HCT116 (cell line): Measurements from ENCODE around the gene ATRAID. TPM values are rescaled to one million over a fixed set of nuclear protein-coding genes. Genes with fewer than 3 reads are reported as not detected.

Experiments
- ATAC-seq: fragments of 200-7000 bp; cut with Tn5 transposase; 2 replicates; pipeline ENCODE4 v1.9.1; 2020; ENCODE audit warnings: mild to moderate bottlenecking, moderate library complexity
- BruUV-seq: library from RNA; stranded (reverse); fragments of 400-500 nt; replicated peaks from 2 replicates; lab custom pipeline; 2021; lab: Mats Ljungman, UMichigan
- CTCF ChIA-PET: fragments of 300-600 bp; sonication (Branson Sonifier 250); formaldehyde crosslinking; loops from one replicate; lab custom pipeline; 2021; ENCODE audit warnings: antibody characterized with exemption; lab: Charles Lee
- POLR2A ChIA-PET: fragments of 300-600, 350-600 bp; sonication (Branson Sonifier 250); formaldehyde crosslinking; loops from one replicate; lab custom pipeline; 2021; ENCODE audit warnings: antibody characterized with exemption; lab: Charles Lee
- RAD21 ChIA-PET, 2 experiments: fragments of 300-600 bp; sonication (Branson Sonifier 250); formaldehyde crosslinking; loops; one replicate each; lab custom pipeline; 2023; ENCODE audit warnings: low total read pairs in 2 of 2; ENCODE audit not compliant: uncharacterized antibody in 2 of 2, unreplicated experiment in 2 of 2, low non-redundant PET in 1 of 2; lab: Charles Lee
- DNase-seq: peaks from one replicate; pipeline ENCODE4 v3.0.0-alpha.2; 2010; ENCODE audit warnings: low read depth, low spot score
- H2AFZ ChIP-seq: fragments of 200-600 bp; shearing (Covaris generic), sonication (generic); 2 replicates; pipeline ENCODE4 v1.6.1; 2017; ENCODE audit warnings: low read depth, mixed run types, mixed read lengths, antibody characterized with exemption, low read length; ENCODE audit not compliant: poor library complexity, severe bottlenecking
- H3K27ac ChIP-seq: 2 replicates; pipeline ENCODE4 v1.5.1; 2012; ENCODE audit warnings: low read depth, low read length
- H3K27me3 ChIP-seq: fragments of 200-600 bp; sonication (generic); 2 replicates; pipeline ENCODE4 v1.6.1; 2016; ENCODE audit warnings: mixed run types, low read length, mixed read lengths; ENCODE audit not compliant: insufficient read depth
- H3K36me3 ChIP-seq, 2 experiments: fragments of 200-500 bp in 1 of 2; fragments of 200-600 bp in 1 of 2; sonication (Bioruptor generic) in 1 of 2; sonication (generic) in 1 of 2; 2 replicates each; pipeline versions ENCODE4 v1.5.1 to v1.6.1; 2014 to 2016; ENCODE audit warnings: low read length in 2 of 2, inconsistent platforms in 1 of 2, mixed read lengths in 1 of 2, mixed run types in 1 of 2; ENCODE audit not compliant: insufficient read depth in 2 of 2, control insufficient read depth in 1 of 2
- H3K4me1 ChIP-seq, 2 experiments: fragments of 200-600 bp in 1 of 2; sonication (generic) in 1 of 2; 2 replicates each; pipeline versions ENCODE4 v1.5.1 to v1.6.1; 2012 to 2017; ENCODE audit warnings: low read length in 2 of 2, inconsistent platforms in 1 of 2, mild to moderate bottlenecking in 1 of 2, mixed read lengths in 1 of 2, mixed run types in 1 of 2, moderate library complexity in 1 of 2; ENCODE audit not compliant: insufficient read depth in 2 of 2, control insufficient read depth in 1 of 2
- H3K4me2 ChIP-seq: fragments of 200-600 bp; sonication (generic); 2 replicates; pipeline ENCODE4 v1.6.1; 2017; ENCODE audit warnings: mixed run types, low read length, mixed read lengths
- H3K4me3 ChIP-seq, 2 experiments: fragments of 200-600 bp in 1 of 2; sonication (generic) in 1 of 2; replicated peaks in 1 of 2; 2 replicates each; pipeline ENCODE4 v1.5.1; 2011 to 2016; ENCODE audit warnings: low read length in 2 of 2, control low read depth in 1 of 2, low read depth in 1 of 2, mild to moderate bottlenecking in 1 of 2, mixed read lengths in 1 of 2, mixed run types in 1 of 2
- H3K79me2 ChIP-seq: fragments of 200-600 bp; sonication (generic); 2 replicates; pipeline ENCODE4 v1.6.1; 2017; ENCODE audit warnings: mild to moderate bottlenecking, mixed run types, low read length, moderate library complexity, mixed read lengths; ENCODE audit not compliant: insufficient read depth
- H3K9ac ChIP-seq: fragments of 200-600 bp; sonication (generic); 2 replicates; pipeline ENCODE4 v1.6.1; 2016; ENCODE audit warnings: low read length, mixed read lengths
- H3K9me2 ChIP-seq: fragments of 200-600 bp; sonication (generic), shearing (Covaris generic); 2 replicates; pipeline ENCODE4 v1.6.1; 2017; ENCODE audit warnings: mixed run types, mild to moderate bottlenecking, moderate library complexity; ENCODE audit not compliant: insufficient read depth
- H3K9me3 ChIP-seq, 2 experiments: fragments of 200-500 bp in 1 of 2; fragments of 200-600 bp in 1 of 2; sonication (Bioruptor generic) in 1 of 2; sonication (generic) in 1 of 2; 2 replicates each; pipeline ENCODE4 v1.6.1; 2014 to 2017; ENCODE audit warnings: low read length in 2 of 2, mixed read lengths in 2 of 2, inconsistent platforms in 1 of 2, low read depth in 1 of 2, mild to moderate bottlenecking in 1 of 2, mixed run types in 1 of 2, moderate library complexity in 1 of 2; ENCODE audit not compliant: control insufficient read depth in 1 of 2, insufficient read depth in 1 of 2
- H4K20me1 ChIP-seq: fragments of 200-600 bp; sonication (generic), shearing (Covaris generic); 2 replicates; pipeline ENCODE4 v1.6.1; 2017; ENCODE audit warnings: mixed run types, mild to moderate bottlenecking, moderate library complexity; ENCODE audit not compliant: insufficient read depth
- CBX3 ChIP-seq: IDR thresholded peaks from 2 replicates; pipeline ENCODE4 v1.6.1; 2012; ENCODE audit warnings: low read depth
- CEBPB ChIP-seq: IDR thresholded peaks from 2 replicates; pipeline ENCODE4 v1.6.1; 2012; ENCODE audit warnings: low read depth
- EGR1 ChIP-seq: IDR thresholded peaks from 2 replicates; pipeline ENCODE4 v1.6.1; 2012; ENCODE audit warnings: low read depth
- ELF1 ChIP-seq: IDR thresholded peaks from 2 replicates; pipeline ENCODE4 v1.6.1; 2012; ENCODE audit warnings: low read depth, borderline replicate concordance
- EZH2 ChIP-seq: fragments of 200-600 bp; sonication (generic); IDR thresholded peaks from 2 replicates; pipeline ENCODE4 v1.6.1; 2017; ENCODE audit warnings: antibody characterized with exemption, mixed run types
- MAX ChIP-seq: IDR thresholded peaks from 2 replicates; pipeline ENCODE4 v1.6.1; 2012
- POLR2AphosphoS5 ChIP-seq: IDR thresholded peaks from 2 replicates; pipeline ENCODE4 v1.6.1; 2011; ENCODE audit warnings: mild to moderate bottlenecking, low read depth, low read length, moderate library complexity
- RAD21 ChIP-seq: IDR thresholded peaks from 2 replicates; pipeline ENCODE4 v1.6.1; 2012; ENCODE audit warnings: low read depth, mild to moderate bottlenecking
- TCF7L2 ChIP-seq: IDR thresholded peaks from 2 replicates; pipeline ENCODE4 v1.7.0; 2011; ENCODE audit warnings: borderline replicate concordance, inconsistent platforms; ENCODE audit not compliant: insufficient read depth, insufficient read length; ENCODE audit errors: extremely low read depth
- YY1 ChIP-seq: IDR thresholded peaks from 2 replicates; pipeline ENCODE4 v1.6.1; 2011; ENCODE audit warnings: low read length, low read depth, moderate library complexity, mild to moderate bottlenecking; ENCODE audit not compliant: insufficient replicate concordance; ENCODE audit errors: extremely low read depth
- ZBTB33 ChIP-seq: IDR thresholded peaks from 2 replicates; pipeline ENCODE4 v1.6.1; 2011; ENCODE audit warnings: mild to moderate bottlenecking, low read length, moderate library complexity; ENCODE audit not compliant: insufficient replicate concordance; ENCODE audit errors: extremely low read depth
- ZFX ChIP-seq: fragments of 450-650 bp; IDR thresholded peaks from 2 replicates; pipeline ENCODE4 v1.6.1; 2017
- intact Hi-C: fragments of 100-400 bp; cut with micrococcal nuclease; formaldehyde crosslinking; loops from 2 replicates; pipeline ENCODE4 v1.10.0; 2022
- total RNA-seq: library from RNA; stranded (reverse); gene quantifications from one replicate; pipeline ENCODE4 v1.2.1, GENCODE V29; 2021; ENCODE audit not compliant: unreplicated experiment
- TF ChIP-seq, protein P1 (sequence below), 3 experiments: fragments of 200-600 bp in 1 of 3; sonication (generic) in 1 of 3; IDR thresholded peaks in 2 of 3; conservative IDR thresholded peaks in 1 of 3; 2 replicates each; pipeline ENCODE4 v1.5.1; 2012 to 2017; ENCODE audit warnings: low read depth in 2 of 3, low read length in 2 of 3, antibody characterized with exemption in 1 of 3, borderline replicate concordance in 1 of 3, control low read depth in 1 of 3, mild to moderate bottlenecking in 1 of 3, mixed read lengths in 1 of 3, mixed run types in 1 of 3, moderate library complexity in 1 of 3; ENCODE audit not compliant: insufficient read depth in 1 of 3

The ATRAID gene
- total RNA-seq, 1 experiment from 2014 or later = 93.6 TPM

DNA sequence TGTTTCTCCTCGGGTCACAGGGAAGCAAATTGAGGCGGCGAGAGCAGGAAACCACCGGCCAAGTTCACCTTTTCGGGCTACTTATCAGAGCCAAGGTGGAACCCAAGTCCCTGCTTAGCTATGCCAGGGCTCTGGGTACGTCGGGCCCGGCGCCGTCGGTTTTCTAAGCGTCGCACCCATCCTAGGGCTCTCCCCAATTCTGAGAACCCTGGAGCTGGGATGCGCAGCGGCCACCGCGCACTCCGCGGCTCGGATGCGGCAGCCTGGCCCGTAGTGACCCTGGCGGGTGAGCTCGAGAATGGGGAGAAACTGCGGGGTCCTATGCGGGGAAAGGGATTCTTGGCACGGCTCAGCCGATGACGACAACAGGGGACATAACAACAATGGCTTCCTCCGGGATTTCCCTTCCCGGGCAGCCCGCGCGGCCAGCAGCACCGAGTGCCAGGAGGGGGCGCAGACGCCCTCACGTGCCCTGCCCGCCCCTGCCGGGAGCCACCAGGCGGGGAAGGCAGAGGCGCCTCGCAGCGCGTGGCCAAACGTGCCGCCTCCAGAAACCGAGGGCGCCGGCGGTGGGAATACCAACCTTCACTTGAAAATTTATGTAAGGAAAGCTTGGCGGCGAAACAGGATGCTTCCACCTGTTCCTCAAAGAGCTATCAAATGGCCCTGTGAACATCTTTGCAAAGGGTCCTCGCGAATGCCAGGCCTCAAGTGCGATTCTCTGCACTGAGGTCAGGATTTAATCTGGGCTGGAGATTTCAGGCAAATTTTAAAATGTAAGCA is 53.1 kb downstream of the ATRAID start:
- Histone ChIP-seq H4K20me1 (no peaks in the 10 kb centered on the region), H3K4me1 (peaks cover 19 to 37% of the 10 kb centered on the region in 2 experiments), H3K9me3 (no peaks in the 10 kb centered on the region), H3K27ac (peak overlapping the region; percentile 45; the same call in 1 of the 2 replicates), H3K79me2 (peaks cover 8% of the 10 kb centered on the region; the same call in 1 of the 2 replicates), H2AFZ (peak overlapping the region; percentile 77), H3K9me2 (no peaks in the 10 kb centered on the region), H3K4me2 (peak overlapping the region; percentile 99), H3K36me3 (no peaks in the 10 kb centered on the region), H3K9ac (peak overlapping the region; percentile 63), H3K27me3 (peaks cover 13% of the 10 kb centered on the region; the same call in 1 of the 2 replicates), H3K4me3 (peak overlapping the region; percentile 52 to 84)
- DNase-seq (peak; percentile 54), ATAC-seq (peak; percentile 69)
- ChIA-PET RAD21 (interaction anchor here in 1 of 2 experiments (0.9 kb wide), 1 partner anchor 15 kb away, joined by 3 read pairs; no protein-coding TSS in a partner anchor), CTCF (interaction anchor here (0.7 to 4.0 kb wide), 7 partner anchors 11 to 178 kb away, joined by 3 to 22 read pairs (median 5); partner anchors contain the start of genes DNAJC5G and KHK), POLR2A (interaction anchor here (0.7 to 1.7 kb wide), 5 partner anchors 14 to 184 kb away, joined by 3 to 4 read pairs (median 3); partner anchors contain the start of gene PREB)
- intact Hi-C loops = loop anchor here (5.0 kb wide), 2 partner anchors 37 to 57 kb away; partner anchors contain the start of gene MPV17
- TF ChIP-seq RAD21 (no peak; the same call in 1 of the 2 replicates), EZH2 (no peak), CEBPB (no peak), CBX3 (peak; percentile 95), POLR2AphosphoS5 (peak; percentile 56; the same call in 1 of the 2 replicates), ELF1 (no peak), YY1 (peak; percentile 85), EGR1 (peak; percentile 50), TCF7L2 (peak; percentile 11), MAX (peak; percentile 100), ZFX (peak; percentile 40; the same call in 1 of the 2 replicates), ZBTB33 (peak; percentile 46)
- TF ChIP-seq, protein P1, sequence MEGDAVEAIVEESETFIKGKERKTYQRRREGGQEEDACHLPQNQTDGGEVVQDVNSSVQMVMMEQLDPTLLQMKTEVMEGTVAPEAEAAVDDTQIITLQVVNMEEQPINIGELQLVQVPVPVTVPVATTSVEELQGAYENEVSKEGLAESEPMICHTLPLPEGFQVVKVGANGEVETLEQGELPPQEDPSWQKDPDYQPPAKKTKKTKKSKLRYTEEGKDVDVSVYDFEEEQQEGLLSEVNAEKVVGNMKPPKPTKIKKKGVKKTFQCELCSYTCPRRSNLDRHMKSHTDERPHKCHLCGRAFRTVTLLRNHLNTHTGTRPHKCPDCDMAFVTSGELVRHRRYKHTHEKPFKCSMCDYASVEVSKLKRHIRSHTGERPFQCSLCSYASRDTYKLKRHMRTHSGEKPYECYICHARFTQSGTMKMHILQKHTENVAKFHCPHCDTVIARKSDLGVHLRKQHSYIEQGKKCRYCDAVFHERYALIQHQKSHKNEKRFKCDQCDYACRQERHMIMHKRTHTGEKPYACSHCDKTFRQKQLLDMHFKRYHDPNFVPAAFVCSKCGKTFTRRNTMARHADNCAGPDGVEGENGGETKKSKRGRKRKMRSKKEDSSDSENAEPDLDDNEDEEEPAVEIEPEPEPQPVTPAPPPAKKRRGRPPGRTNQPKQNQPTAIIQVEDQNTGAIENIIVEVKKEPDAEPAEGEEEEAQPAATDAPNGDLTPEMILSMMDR (IDR thresholded peaks at IDR 0.05 in 2 of 3, conservative IDR thresholded peaks at IDR 0.05 in 1 of 3; ENCODE audit: borderline replicate concordance in 1 of 3, insufficient read depth in 1 of 3, low read depth in 2 of 3, low read length in 2 of 3) = peak; percentile 68 to 72 (median 70); a peak in 5 of 6 replicates
- TSS peak; percentile 34 for BruUV-seq
